Prostate gland (tissue), 2 donors: ENCODE measurements around the gene FBXW7.

Experiments
- POLR2A ChIP-seq: fragments of 450-650 bp; IDR thresholded peaks from one replicate; pipeline ENCODE4 v1.6.1; 2016; ENCODE audit warnings: antibody characterized with exemption, mild to moderate bottlenecking
- TF ChIP-seq, protein P1 (sequence below), 4 experiments: fragments of 200-600 bp in 2 of 4; fragments of 450-650 bp in 2 of 4; sonication (generic) in 2 of 4; IDR thresholded peaks; 1 replicate in 3 of 4; 2 replicates in 1 of 4; pipeline ENCODE4 v1.5.1; 2016 to 2019; ENCODE audit warnings: antibody characterized with exemption in 4 of 4, mild to moderate bottlenecking in 2 of 4, moderate library complexity in 2 of 4

DNA sequence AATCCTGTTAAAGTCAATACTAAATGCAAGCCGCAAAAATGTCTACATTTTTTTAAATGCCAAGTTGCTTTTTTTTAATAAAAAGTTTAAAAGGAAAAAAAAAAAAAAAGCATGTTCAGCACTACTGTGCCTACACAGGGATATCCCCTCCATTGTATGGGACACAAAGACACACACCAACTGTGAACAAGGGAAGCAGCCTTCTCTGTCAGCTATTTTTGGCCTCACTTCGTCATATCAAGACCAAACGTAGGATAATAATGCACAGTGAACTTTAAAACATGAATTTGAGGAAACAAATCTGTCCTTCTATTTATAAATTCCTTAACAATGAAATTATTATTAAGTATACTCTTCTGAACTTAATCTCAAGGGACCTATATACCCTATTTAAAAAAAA, 4.4 kb downstream of the FBXW7 start:
- TF ChIP-seq POLR2A: no peak
- TF ChIP-seq, protein P1, sequence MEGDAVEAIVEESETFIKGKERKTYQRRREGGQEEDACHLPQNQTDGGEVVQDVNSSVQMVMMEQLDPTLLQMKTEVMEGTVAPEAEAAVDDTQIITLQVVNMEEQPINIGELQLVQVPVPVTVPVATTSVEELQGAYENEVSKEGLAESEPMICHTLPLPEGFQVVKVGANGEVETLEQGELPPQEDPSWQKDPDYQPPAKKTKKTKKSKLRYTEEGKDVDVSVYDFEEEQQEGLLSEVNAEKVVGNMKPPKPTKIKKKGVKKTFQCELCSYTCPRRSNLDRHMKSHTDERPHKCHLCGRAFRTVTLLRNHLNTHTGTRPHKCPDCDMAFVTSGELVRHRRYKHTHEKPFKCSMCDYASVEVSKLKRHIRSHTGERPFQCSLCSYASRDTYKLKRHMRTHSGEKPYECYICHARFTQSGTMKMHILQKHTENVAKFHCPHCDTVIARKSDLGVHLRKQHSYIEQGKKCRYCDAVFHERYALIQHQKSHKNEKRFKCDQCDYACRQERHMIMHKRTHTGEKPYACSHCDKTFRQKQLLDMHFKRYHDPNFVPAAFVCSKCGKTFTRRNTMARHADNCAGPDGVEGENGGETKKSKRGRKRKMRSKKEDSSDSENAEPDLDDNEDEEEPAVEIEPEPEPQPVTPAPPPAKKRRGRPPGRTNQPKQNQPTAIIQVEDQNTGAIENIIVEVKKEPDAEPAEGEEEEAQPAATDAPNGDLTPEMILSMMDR (IDR thresholded peaks at IDR 0.05): no peak
